Ovary (tissue), 9 donors: ENCODE measurements around the gene ADPRHL1. TPM values are rescaled to one million over a fixed set of nuclear protein-coding genes. Genes with fewer than 3 reads are reported as not detected.

Source experiments
- DNase-seq, 5 donors: peaks; one replicate each; pipeline ENCODE4 v3.0.0-alpha.2; 2019 to 2020
- H3K27ac ChIP-seq, 2 donors: fragments of 200-600 bp; one replicate each; pipeline versions ENCODE4 v1.5.1 to v1.8.0; 2019 to 2022
- H3K27me3 ChIP-seq: fragments of 200-600 bp; one replicate; pipeline ENCODE4 v1.8.0; 2022
- H3K36me3 ChIP-seq: fragments of 200-600 bp; sonication (generic); one replicate; pipeline ENCODE4 v1.5.1; 2019
- H3K4me1 ChIP-seq: one replicate; pipeline ENCODE4 v1.8.1; 2013; ENCODE audit warnings: mild to moderate bottlenecking, moderate library complexity; ENCODE audit not compliant: insufficient read depth
- H3K4me3 ChIP-seq: fragments of 200-600 bp; sonication (generic); one replicate; pipeline ENCODE4 v1.5.1; 2017
- H3K9me3 ChIP-seq, 2 donors: fragments of 200-600 bp in 1 of 2; sonication (generic) in 1 of 2; one replicate each; pipeline versions ENCODE4 v1.5.1 to v1.8.1; 2013 to 2019; ENCODE audit warnings: mild to moderate bottlenecking in 1 of 2, moderate library complexity in 1 of 2
- CTCF ChIP-seq, 3 donors: fragments of 450-650 bp in 2 of 3; fragments of 200-600 bp in 1 of 3; IDR thresholded peaks; one replicate each; pipeline versions ENCODE4 v1.5.1 to v1.8.0; 2016 to 2022; ENCODE audit warnings: antibody characterized with exemption in 3 of 3, mild to moderate bottlenecking in 1 of 3
- EP300 ChIP-seq: sonication (generic); formaldehyde crosslinking; IDR thresholded peaks from one replicate; pipeline ENCODE4 v1.6.1; 2017; ENCODE audit warnings: antibody characterized with exemption
- POLR2A ChIP-seq: fragments of 450-650 bp; IDR thresholded peaks from one replicate; pipeline ENCODE4 v1.6.1; 2017; ENCODE audit warnings: antibody characterized with exemption, mild to moderate bottlenecking, moderate library complexity
- WGBS, 3 donors: extraction: QIAGEN DNeasy Blood & Tissue Kit in 1 of 3; methylation state at CpG; one replicate each; pipeline versions ENCODE4 v1.1.5 to v1.1.7; 2013 to 2017; 5-methylcytosine and 5-hydroxymethylcytosine counted together
- intact Hi-C, 4 donors: fragments of 100-400 bp; cut with DNase I; formaldehyde crosslinking; loops; one replicate each; pipeline versions ENCODE4 v1.11.0 to v1.15.1; 2022 to 2023
- polyA plus RNA-seq, 2 donors: library from polyadenylated mRNA; stranded (reverse); fragments of 200-250 nt in 1 of 2; fragments of 350-450 nt in 1 of 2; fragmentation: Illumina TruSeq in 1 of 2; extraction: RNeasy Lipid Tissue Mini Kit (QIAGEN cat#74804) in 1 of 2; gene quantifications; one replicate each; pipeline ENCODE4 v1.2.3, GENCODE V29; 2013 to 2014
- total RNA-seq, 7 donors: library from RNA; depleted of rRNA in 2 of 7; stranded (reverse); fragments of >200 nt in 2 of 7; fragmentation: NEBNext Ultra II Directional in 3 of 7; extraction: Animal tissue kit (Norgen Biotek cat#: 25700) in 3 of 7; gene quantifications; one replicate each; pipeline versions ENCODE4 v1.1.0 to v1.2.4, GENCODE V29; 2016 to 2023
- donor health status: DM: no; HTN: no; CAD: no; lungs with moderate emphysema.
- donor health status: DM: no; HTN: no; CAD: no.
- donor health status: Bipolar disorder and iron deficiency.
- donor health status: DM: yes; HTN: yes; CAD: no.
- donor health status: DM: no; HTN: no; CAD: no.
- donor health status: DM: yes; HTN: yes; CAD: no.

ADPRHL1 gene
- total and polyA plus RNA-seq, 9 donors, result 1.6 to 5.0 (median 2.2) TPM

- DNase-seq, result no peak
- Histone ChIP-seq H3K27me3 (no peaks in the 10 kb centered on the region), H3K27ac (no peak overlapping the region), H3K4me1 (no peaks in the 10 kb centered on the region), H3K4me3 (no peak overlapping the region), H3K9me3 (no peaks in the 10 kb centered on the region), H3K36me3 (no peaks in the 10 kb centered on the region)
- intact Hi-C loops, result no loop called here
- 91 to 98% (median 98%) methylated on average over 20 to 24 of the region's 27 CpGs for WGBS, 3 donors
- TF ChIP-seq EP300 (no peak), POLR2A (no peak), CTCF (IDR thresholded peaks at IDR 0.05) (no peak)
These were observed 40.8 kb downstream of the ADPRHL1 start for GRCh38 chr13:113412440-113412839.

GRCh38 chr13:113411216-113412023, 41.9 kb downstream of the ADPRHL1 start:
- H3K27me3 ChIP-seq, result no peaks in the 10 kb centered on the region
- 81 to 85% (median 82%) methylated on average over 30 of the region's 30 CpGs for whole genome bisulfite sequencing, 3 donors
- DNase-seq, result no peak
- no peak overlapping the region for H3K27ac ChIP-seq
- TF ChIP-seq POLR2A (no peak), CTCF (IDR thresholded peaks at IDR 0.05) (no peak), EP300 (no peak)
- no peaks in the 10 kb centered on the region for H3K9me3 ChIP-seq
- no peaks in the 10 kb centered on the region for H3K4me1 ChIP-seq
- H3K36me3 ChIP-seq, result no peaks in the 10 kb centered on the region
- intact Hi-C loops, result no loop called here
- no peak overlapping the region for H3K4me3 ChIP-seq

DNA sequence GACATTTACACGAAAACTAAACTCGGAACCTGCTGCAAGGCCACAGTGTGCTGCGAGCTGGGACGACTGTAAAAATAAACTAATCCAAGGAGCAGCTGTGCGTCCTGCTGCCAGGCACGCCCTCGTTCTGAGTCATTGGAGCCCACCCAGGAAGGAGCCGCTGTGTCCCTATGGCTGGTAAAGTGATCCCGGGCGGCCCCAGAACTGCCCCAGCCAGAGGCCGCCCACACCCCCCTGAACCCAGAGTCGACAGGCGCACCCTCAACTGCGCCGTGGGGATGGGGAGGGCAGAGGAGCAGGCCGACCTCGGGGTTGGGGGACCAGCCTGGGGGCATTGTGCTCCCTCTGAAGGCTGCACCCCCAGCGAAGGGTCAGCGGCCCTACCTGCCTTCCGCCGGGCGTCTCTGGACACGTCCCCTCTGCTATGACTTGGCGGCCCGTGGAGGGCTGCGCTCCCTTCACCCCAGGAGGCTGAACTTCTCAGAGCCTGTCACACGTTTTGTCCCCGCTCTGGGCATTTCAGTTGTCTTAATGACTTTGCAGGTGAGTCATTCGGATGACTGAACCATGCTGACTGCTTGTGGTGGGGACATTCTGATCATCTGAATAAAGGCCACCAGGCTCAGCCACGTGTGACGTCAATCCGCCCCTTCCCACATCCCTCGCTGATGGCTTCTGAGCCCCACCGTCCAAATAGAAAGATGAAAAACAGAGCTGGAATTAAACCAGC, 42.7 kb downstream of the ADPRHL1 start:
- Histone ChIP-seq H3K27ac (no peak overlapping the region), H3K4me1 (no peaks in the 10 kb centered on the region), H3K4me3 (no peak overlapping the region), H3K36me3 (no peaks in the 10 kb centered on the region), H3K27me3 (no peaks in the 10 kb centered on the region), H3K9me3 (no peaks in the 10 kb centered on the region)
- 62 to 70% (median 68%) methylated on average over 30 to 34 of the region's 34 CpGs for WGBS, 3 donors
- TF ChIP-seq POLR2A (no peak), CTCF (IDR thresholded peaks at IDR 0.05) (no peak), EP300 (no peak)
- intact Hi-C loops, result no loop called here
- no peak for DNase-seq

- no peak for TF ChIP-seq POLR2A
- TF ChIP-seq EP300, result no peak
- Histone ChIP-seq H3K27me3 (no peaks in the 10 kb centered on the region), H3K27ac (no peak overlapping the region), H3K9me3 (no peaks in the 10 kb centered on the region), H3K4me3 (no peak overlapping the region), H3K36me3 (no peaks in the 10 kb centered on the region), H3K4me1 (no peaks in the 10 kb centered on the region)
- DNase-seq, result peak in 2 of 5 donors; percentile 0 to 1
- 60 to 74% (median 71%) methylated on average over 3 of the region's 3 CpGs for WGBS, 3 donors
- intact Hi-C loops, result loop anchor here in 1 of 4 donors (10.0 kb wide), 1 partner anchor 464 kb away; no protein-coding TSS in a partner anchor
These were observed 44.7 kb downstream of the ADPRHL1 start for GRCh38 chr13:113408562-113408961.
